ENCODE results near the gene C6orf136.

The C6orf136 gene

GRCh38 chr6:30646450-30647241 lies at the start of gene C6orf136:
Gene C6orf136 (plus strand): TSS chr6:30647133. CDS start chr6:30647232, 99 bp downstream.
- peak; percentile 90 to 95 for DNase-seq

- peak; percentile 70 to 72 for DNase-seq
Measured at GRCh38 chr6:30597315-30598144, 49.4 kb upstream of the C6orf136 start.

GRCh38 chr6:30598912-30599624 lies 47.9 kb upstream of the C6orf136 start:
- no peak for DNase-seq

- DNase-seq: no peak
Measured at GRCh38 chr6:30599625-30600324, 47.2 kb upstream of the C6orf136 start.

GRCh38 chr6:30600451-30600961 lies 46.4 kb upstream of the C6orf136 start:
- no peak for DNase-seq

- no peak for DNase-seq
Measured at GRCh38 chr6:30601436-30601814, 45.5 kb upstream of the C6orf136 start.

- no peak for DNase-seq
Measured at GRCh38 chr6:30601815-30602641, 44.9 kb upstream of the C6orf136 start.

GRCh38 chr6:30603961-30604360 lies 43.0 kb upstream of the C6orf136 start:
- DNase-seq: no peak

GRCh38 chr6:30610065-30610464 lies 36.9 kb upstream of the C6orf136 start:
- DNase-seq: no peak

GRCh38 chr6:30611150-30611855 lies 35.6 kb upstream of the C6orf136 start:
- DNase-seq: no peak

- DNase-seq: no peak
Measured at GRCh38 chr6:30611856-30612194, 35.1 kb upstream of the C6orf136 start.

GRCh38 chr6:30612213-30612612 lies 34.7 kb upstream of the C6orf136 start:
- DNase-seq: no peak

GRCh38 chr6:30612687-30613248 lies 34.2 kb upstream of the C6orf136 start:
- DNase-seq: no peak

GRCh38 chr6:30613251-30614043 lies 33.5 kb upstream of the C6orf136 start:
- DNase-seq: no peak

GRCh38 chr6:30614044-30614842 lies 32.7 kb upstream of the C6orf136 start:
- DNase-seq: no peak

- DNase-seq: peak; percentile 62 to 88
Measured at GRCh38 chr6:30614843-30615218, 32.1 kb upstream of the C6orf136 start.

- DNase-seq: peak in 1 of 2 experiments; percentile 19
Measured at GRCh38 chr6:30615219-30615957, 31.5 kb upstream of the C6orf136 start.
